Subcutaneous adipose tissue (tissue), 4 donors: Measurements from ENCODE around the gene CTTN. TPM values are rescaled to one million over a fixed set of nuclear protein-coding genes. Genes with fewer than 3 reads are reported as not detected.

Experiments
- total RNA-seq, 4 donors: library from RNA; depleted of rRNA; stranded (reverse); fragments of >200 nt; gene quantifications; one replicate each; pipeline ENCODE4 v1.1.0, GENCODE V29; 2016
- TF ChIP-seq, protein P1 (sequence below): fragments of 450-650 bp; IDR thresholded peaks from one replicate; pipeline ENCODE4 v1.5.1; 2016; ENCODE audit warnings: low read depth, mild to moderate bottlenecking, control low read depth, antibody characterized with exemption, moderate library complexity

The CTTN gene
- total RNA-seq, 4 donors from 2014 or later, result 170 to 264 (median 181) TPM

DNA sequence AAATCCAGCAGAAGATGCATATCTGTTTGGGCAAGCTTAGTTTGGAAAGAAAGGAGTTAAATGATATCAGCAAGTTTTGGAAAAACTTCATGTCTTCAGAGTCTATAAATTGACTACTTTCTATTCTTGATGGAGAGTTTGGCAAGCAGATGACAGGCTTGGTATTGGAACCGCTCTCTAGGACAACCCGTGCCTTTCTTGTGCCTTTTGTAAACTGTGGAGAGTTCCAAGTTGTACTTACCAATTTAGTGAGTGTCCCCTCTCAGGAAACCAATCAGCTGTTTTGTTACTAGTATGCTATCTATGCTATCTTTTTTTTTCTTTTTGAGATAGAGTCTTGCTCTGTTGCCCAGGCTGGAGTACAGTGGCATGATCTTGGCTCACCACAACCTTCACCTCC, 43.7 kb upstream of the CTTN start:
- TF ChIP-seq, protein P1, sequence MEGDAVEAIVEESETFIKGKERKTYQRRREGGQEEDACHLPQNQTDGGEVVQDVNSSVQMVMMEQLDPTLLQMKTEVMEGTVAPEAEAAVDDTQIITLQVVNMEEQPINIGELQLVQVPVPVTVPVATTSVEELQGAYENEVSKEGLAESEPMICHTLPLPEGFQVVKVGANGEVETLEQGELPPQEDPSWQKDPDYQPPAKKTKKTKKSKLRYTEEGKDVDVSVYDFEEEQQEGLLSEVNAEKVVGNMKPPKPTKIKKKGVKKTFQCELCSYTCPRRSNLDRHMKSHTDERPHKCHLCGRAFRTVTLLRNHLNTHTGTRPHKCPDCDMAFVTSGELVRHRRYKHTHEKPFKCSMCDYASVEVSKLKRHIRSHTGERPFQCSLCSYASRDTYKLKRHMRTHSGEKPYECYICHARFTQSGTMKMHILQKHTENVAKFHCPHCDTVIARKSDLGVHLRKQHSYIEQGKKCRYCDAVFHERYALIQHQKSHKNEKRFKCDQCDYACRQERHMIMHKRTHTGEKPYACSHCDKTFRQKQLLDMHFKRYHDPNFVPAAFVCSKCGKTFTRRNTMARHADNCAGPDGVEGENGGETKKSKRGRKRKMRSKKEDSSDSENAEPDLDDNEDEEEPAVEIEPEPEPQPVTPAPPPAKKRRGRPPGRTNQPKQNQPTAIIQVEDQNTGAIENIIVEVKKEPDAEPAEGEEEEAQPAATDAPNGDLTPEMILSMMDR, result no peak

- TF ChIP-seq, protein P1, result no peak
These were observed 39.6 kb upstream of the CTTN start for GRCh38 chr11:70358753-70359152.

GRCh38 chr11:70359451-70360205, 38.7 kb upstream of the CTTN start:
- TF ChIP-seq, protein P1, result no peak

GRCh38 chr11:70360211-70360610, 38.1 kb upstream of the CTTN start:
- TF ChIP-seq, protein P1, result no peak

DNA sequence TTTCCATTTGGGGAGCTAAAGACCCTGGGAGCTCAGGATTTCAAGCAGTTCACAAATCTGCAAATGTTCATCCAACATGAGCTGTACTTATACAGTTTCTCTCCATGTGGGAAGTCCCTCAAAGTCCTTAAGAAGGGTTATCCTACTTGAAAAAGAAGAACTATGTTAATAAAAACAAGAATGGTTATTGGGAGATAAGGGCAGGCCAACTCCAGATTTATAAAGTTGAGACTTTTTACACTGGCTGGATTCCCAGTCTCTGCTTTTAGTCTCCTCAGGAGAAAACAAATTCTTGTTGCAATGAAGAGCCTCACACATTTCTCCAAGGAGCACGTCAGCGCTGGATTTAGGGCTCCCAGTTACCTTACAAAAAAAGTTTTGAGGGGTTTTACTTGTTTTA, 34.2 kb upstream of the CTTN start:
- TF ChIP-seq, protein P1, result no peak

DNA sequence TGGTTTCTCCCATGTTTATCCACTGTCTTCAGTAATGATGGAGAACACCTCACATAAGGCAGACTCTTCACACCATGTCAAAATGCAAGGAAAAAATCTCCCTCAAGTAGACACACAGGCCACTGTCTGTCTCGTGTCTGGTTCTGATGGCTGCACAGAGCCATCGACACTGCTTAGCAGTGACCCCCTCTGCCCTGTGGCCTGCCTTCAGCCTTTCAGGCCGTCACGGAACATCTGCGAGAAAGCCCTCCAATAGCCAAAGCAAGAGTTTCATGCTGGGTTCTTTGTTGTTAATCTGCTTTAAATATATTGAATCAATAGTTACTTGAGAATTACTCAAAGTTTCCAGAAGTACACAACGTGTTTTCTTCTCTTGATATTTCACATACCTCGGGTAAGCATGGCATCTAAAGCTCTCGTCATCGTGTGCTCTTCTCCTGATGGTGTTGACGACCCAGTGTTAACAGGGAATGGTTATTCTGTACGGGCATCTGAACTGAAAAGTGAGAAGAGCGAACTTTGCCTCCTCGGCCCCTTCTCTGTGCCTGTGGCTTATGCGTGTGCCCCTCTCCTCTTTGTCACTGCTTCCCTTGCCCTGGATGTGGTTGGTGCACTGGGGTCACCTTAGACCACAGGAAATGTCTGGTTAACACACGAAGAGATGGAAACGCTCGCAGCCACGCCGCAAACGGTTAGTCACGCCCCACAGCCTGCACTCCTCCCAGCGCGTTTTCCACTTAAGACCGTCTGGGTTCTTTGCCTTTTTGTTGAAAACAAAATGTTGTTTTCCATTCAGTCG, 33.4 kb upstream of the CTTN start:
- TF ChIP-seq, protein P1, result no peak

DNA sequence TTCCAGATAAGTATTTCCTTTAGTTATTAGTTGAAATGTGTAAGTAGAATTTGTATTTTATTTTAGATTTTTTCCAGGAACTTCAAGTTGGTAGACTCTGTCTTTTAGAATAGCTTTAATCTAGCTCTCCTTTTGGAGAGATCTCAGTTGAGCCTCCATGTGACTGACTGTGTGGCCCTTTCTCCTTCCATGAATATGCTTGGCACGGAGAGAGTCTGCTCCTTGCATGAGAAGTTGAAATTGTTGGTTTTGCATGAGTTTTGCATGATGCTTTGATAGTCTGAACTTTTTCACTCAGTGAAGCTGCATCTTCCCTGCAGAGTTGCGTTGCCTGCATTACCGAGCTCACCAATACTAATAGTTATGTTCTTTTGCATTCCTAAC, 32.8 kb upstream of the CTTN start:
- TF ChIP-seq, protein P1, result no peak
